GM20431 (cell line): Measurements from ENCODE around the gene CDH4.

Experiments used
- in situ Hi-C: fragments of 300-500 bp; cut with MseI, MboI; formaldehyde crosslinking; loops from one replicate; pipeline ENCODE4 v1.15.0; 2020; ENCODE audit warnings: low sequenced_read_pairs; ENCODE audit not compliant: unreplicated experiment

CDH4 gene

DNA sequence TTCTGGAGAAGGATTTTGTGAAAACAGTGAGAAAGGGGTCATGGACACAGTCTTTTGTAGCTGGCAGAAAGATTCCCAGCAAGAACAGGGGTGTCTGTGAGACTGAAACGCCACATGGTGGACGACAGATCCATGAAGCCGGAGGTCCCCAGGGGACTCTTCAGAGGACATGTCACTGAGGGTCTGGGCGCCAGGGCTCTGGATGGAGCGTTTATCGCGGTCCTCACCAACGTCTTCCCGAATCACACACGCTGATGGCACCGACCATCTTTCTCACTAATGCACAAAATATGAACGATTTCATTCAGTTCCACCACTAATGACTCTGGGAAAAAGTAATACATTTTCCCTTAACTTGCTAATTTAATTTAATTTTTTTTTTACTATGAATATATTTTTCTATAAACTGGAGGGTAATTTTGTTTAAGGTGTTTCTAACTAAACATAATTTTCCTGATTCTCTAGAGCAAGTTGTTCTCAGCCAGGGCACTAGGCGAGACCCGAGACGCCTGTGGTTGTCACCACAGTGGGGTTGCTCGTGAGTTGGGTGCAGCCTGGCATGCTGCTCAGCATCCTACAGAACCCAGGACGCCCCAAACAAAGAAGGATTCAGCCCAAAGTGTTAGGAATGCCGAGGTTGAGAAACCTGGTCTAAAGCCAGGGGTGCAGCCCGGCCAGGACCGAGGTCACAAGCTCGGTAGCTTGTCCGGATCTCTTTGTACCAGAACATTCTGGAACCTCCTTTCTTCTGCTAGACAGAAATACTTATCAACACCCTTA is 507.4 kb downstream of the CDH4 start:
- in situ Hi-C loops: no loop called here

DNA sequence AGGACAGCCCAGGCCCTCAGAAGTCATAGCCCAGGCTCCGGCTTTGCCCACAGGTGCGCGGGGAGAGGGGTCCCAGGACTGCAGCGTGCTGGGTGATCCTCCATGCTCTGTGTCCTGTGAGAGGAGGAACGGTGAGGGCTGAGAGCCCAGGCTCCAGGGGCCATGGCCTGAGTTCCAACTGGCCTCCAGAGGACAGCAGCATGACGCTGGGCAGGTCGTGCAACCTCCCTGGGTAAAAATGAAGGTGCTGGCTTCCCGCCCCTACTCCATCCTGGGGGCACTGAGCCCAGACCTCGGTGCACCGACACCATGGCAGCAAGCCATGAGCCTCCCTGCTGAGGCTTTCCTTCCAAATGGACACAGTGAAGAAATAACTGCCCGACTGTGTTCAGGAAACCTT is 508.3 kb downstream of the CDH4 start:
- in situ Hi-C loops: no loop called here

- in situ Hi-C loops: no loop called here
Measured at GRCh38 chr20:61760731-61761130, 508.7 kb downstream of the CDH4 start.

DNA sequence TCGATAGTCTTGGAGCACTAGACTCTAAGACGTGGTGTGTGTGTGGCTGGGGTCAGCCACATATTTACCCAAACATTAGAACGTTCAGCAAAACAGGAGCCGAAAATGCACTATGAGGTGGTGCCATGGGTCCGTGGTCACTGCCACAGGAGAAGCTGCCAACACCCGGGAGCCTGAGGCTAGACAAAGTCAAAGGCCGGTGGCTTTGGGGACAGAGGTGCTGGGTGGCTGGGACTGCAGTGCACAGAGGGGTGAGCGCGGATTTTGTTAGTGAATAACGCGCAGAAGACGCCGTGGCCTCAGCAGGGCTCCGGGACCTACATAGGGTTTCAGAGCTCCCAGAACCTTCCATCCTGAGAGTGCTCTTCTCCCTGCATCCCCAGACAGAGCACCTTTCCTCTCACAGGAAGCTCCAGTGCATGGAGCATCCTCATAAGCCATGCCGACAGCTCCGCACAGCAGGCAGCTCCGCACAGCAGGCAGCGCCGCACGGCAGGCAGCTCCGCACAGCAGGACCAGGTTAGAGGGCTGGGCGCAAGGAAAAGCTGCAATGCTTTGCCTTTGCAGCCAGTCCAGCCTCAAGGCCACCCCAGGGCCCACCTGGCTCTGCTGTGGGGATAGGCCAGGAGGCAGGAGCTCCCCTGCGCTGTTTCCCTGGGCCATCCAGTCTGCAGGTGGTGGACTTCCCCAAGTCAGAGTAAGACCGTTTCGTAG is 509.5 kb downstream of the CDH4 start:
- in situ Hi-C loops: no loop called here

DNA sequence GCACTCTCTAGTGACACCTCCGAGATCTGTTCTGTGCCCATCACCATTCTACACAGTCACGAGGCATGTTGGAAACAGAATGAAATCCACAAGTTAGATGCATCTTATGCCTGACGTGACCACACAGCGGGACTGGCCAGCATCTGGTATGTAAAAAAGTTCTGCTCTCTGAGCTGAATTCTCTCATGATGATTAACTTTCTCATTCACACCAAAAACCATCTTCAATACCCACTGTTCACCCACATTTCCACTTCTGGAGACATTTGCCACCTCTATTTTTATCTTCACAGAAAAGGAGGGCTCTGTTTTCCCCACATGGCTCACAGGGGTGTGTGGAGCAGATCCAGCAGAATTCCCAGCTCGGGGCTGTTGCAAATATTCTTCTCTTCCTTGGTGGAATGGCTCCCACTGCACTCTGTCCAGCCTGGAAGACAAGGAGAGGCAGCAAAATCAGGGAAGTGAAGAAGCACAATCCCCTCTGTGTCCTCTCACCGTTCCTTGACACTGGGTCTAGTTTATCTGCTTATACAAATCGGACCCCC is 510.2 kb downstream of the CDH4 start:
- in situ Hi-C loops: no loop called here

GRCh38 chr20:61762886-61763739 is 511.1 kb downstream of the CDH4 start:
- in situ Hi-C loops: no loop called here

GRCh38 chr20:61763740-61764400 is 511.8 kb downstream of the CDH4 start:
- in situ Hi-C loops: no loop called here

GRCh38 chr20:61764471-61765025 is 512.5 kb downstream of the CDH4 start:
- in situ Hi-C loops: no loop called here

- in situ Hi-C loops: no loop called here
Measured at GRCh38 chr20:61765081-61765870, 513.2 kb downstream of the CDH4 start.

GRCh38 chr20:61765871-61766654 is 514.0 kb downstream of the CDH4 start:
- in situ Hi-C loops: no loop called here

- in situ Hi-C loops: no loop called here
Measured at GRCh38 chr20:61766921-61767610, 515.0 kb downstream of the CDH4 start.

GRCh38 chr20:61767761-61768494 is 515.9 kb downstream of the CDH4 start:
- in situ Hi-C loops: no loop called here

DNA sequence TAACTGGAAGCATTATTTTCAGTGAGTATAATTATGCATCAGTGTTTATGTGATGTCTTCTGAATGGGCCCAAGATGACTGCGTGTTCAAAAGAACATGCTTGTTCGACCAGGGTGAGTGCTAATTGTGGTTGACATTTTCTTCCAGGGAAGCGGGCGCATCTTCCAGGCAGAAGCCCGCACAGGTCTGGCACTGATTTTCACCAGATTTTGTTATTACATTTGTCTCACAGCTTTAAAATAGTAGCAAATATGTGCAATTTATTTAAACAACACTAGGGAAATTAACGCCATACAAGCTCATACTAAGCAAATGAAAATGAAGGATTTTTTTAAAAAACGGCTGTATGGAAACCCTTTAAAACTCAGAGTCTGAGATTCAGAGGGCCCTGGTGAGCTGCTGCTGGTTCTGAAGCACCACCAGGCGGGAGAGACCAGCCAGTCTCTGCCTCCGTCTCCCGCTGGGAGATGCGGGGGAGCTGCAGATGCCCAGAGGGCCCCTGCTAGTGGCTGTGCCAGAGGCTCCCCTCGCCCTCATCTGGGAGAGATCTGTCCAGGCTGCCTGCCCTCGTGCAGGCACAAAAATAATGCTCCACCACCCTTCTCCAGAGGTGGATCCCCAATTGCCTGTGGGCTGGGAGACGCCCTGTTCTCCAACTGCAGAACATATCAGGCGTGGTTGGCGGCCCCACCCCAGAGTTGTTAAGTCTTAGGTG is 516.7 kb downstream of the CDH4 start:
- in situ Hi-C loops: no loop called here

- in situ Hi-C loops: no loop called here
Measured at GRCh38 chr20:61769286-61769832, 517.3 kb downstream of the CDH4 start.

DNA sequence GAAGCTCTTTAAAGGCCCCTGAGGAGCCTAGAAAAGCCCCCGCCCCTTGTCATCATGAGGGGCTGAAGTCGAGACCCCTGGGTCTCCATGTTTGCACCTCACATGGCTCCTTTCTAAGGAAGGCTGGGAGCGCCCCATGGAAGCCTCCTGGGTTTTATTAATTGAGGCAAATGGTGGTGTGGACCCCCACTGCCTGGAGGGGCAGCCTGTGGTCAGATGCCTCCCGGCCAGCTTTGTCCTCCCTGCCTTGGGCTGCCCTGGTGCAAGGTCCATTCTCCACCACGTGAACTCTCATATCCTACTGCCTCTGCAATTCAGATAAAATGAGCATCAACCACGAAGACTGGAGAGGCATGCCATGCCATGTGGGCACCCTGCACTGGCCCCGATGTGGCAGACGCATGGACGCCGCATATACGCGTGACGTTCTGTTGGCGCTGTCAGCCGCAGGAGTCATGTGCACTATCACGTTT is 518.1 kb downstream of the CDH4 start:
- in situ Hi-C loops: no loop called here

GRCh38 chr20:61771805-61772350 is 519.8 kb downstream of the CDH4 start:
- in situ Hi-C loops: no loop called here
